SK-MEL-5 (cell line): ENCODE measurements around the gene NSUN6. TPM values are rescaled to one million over a fixed set of nuclear protein-coding genes. Genes with fewer than 3 reads are reported as not detected.
A peak's percentile ranks its signal among the peaks of the same experiment; 100 is the strongest.
"Not testable (repeated sequence)": the region's sequence is repeated elsewhere in the genome, so short reads cannot be mapped to it uniquely, and the experiment has no call there.

ENCODE experiments used
- DNase-seq: peaks from one replicate; pipeline ENCODE4 v3.0.0-alpha.2; 2016; ENCODE audit warnings: low read depth, low spot score
- in situ Hi-C: cut with HindIII; loops from 2 replicates; pipeline ENCODE4 v1.10.0; 2016; ENCODE audit warnings: low sequenced_read_pairs, high pct_unique_total_duplicates, low pct_unique_long_range_greater_than_20kb
- total RNA-seq: library from RNA; depleted of rRNA; stranded (reverse); fragments of >200 nt; shearing (Covaris generic); gene quantifications from 2 replicates; pipeline ENCODE4 v1.2.3, GENCODE V29; 2014

Gene NSUN6
- total RNA-seq, 1 experiment from 2014 or later, result 5.7 TPM

GRCh38 chr10:18664841-18665478, 13.6 kb upstream of the NSUN6 start:
- in situ Hi-C loops, result no loop called here
- no peak for DNase-seq

- no peak for DNase-seq
- in situ Hi-C loops, result no loop called here
These were observed 9.5 kb upstream of the NSUN6 start for GRCh38 chr10:18660816-18661431.

GRCh38 chr10:18659819-18660535, 8.6 kb upstream of the NSUN6 start:
- DNase-seq, result peak; percentile 8
- in situ Hi-C loops, result no loop called here

GRCh38 chr10:18659125-18659818, 7.9 kb upstream of the NSUN6 start, which contains the start of gene ARL5B:
Gene ARL5B (plus strand): TSS chr10:18659431. CDS start chr10:18659638, 207 bp downstream.
- peak; percentile 95 for DNase-seq
- in situ Hi-C loops, result no loop called here

GRCh38 chr10:18658271-18659124, 7.1 kb upstream of the NSUN6 start:
- in situ Hi-C loops, result no loop called here
- peak; percentile 32 for DNase-seq

GRCh38 chr10:18656724-18657123, 5.3 kb upstream of the NSUN6 start:
- in situ Hi-C loops, result no loop called here
- no peak for DNase-seq

GRCh38 chr10:18653112-18653511, 1.7 kb upstream of the NSUN6 start:
- DNase-seq, result no peak
- in situ Hi-C loops, result no loop called here

GRCh38 chr10:18650404-18650997, 886 bp downstream of the NSUN6 start:
- no peak for DNase-seq
- in situ Hi-C loops, result no loop called here

GRCh38 chr10:18649364-18649959, 1.9 kb downstream of the NSUN6 start:
- in situ Hi-C loops, result no loop called here
- no peak for DNase-seq

- DNase-seq, result no peak
- in situ Hi-C loops, result no loop called here
These were observed 3.4 kb downstream of the NSUN6 start for GRCh38 chr10:18647945-18648344.

GRCh38 chr10:18647151-18647550, 4.2 kb downstream of the NSUN6 start:
- in situ Hi-C loops, result no loop called here
- no peak for DNase-seq

- DNase-seq, in situ Hi-C loops: not testable (repeated sequence)
These were observed 11.7 kb downstream of the NSUN6 start for GRCh38 chr10:18639719-18640118.

- in situ Hi-C loops, DNase-seq: not testable (repeated sequence)
These were observed 14.0 kb downstream of the NSUN6 start for GRCh38 chr10:18637400-18637799.

GRCh38 chr10:18635995-18636394, 15.4 kb downstream of the NSUN6 start:
- DNase-seq, result no peak
- in situ Hi-C loops, result no loop called here

GRCh38 chr10:18632500-18632899, 18.9 kb downstream of the NSUN6 start:
- in situ Hi-C loops, DNase-seq: not testable (repeated sequence)

GRCh38 chr10:18627452-18628018, 23.9 kb downstream of the NSUN6 start:
- in situ Hi-C loops, result not testable (repeated sequence)
- DNase-seq, result peak; percentile 49
